ENCODE measurements around the gene EARS2. TPM values are rescaled to one million over a fixed set of nuclear protein-coding genes. Genes with fewer than 3 reads are reported as not detected.

The EARS2 gene
- total and polyA plus RNA-seq, 2 donors (not counting 1 experiment from before 2014, with no cell fraction given) = 27.3 to 40.3 TPM

DNA sequence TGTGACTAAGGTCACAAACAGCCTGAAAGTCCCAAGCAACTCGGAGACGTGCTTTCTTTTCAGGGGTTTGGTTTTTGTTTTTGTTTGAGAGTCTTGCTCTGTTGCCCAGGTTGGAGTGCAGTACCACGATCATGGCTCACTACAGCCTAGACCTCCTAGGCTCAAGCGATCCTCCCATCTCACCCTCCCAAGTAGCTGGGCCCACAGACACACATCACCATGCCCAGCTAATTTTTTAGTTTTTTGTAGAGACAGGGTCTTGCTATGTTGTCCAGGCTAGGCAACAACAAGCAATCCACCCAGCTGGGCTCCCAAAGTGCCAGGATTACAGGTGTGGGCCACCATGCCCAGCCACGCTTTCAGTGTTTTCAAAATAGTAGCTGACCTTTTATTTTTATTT lies 27.1 kb downstream of the EARS2 start:
- H3K4me2 ChIP-seq (ENCODE audit: extremely low read depth, insufficient read depth, low read length) = no peak overlapping the region
- TF ChIP-seq EZH2 (IDR thresholded peaks at IDR 0.05; ENCODE audit: low read length, missing control alignments) = no peak
- TF ChIP-seq, protein P1, sequence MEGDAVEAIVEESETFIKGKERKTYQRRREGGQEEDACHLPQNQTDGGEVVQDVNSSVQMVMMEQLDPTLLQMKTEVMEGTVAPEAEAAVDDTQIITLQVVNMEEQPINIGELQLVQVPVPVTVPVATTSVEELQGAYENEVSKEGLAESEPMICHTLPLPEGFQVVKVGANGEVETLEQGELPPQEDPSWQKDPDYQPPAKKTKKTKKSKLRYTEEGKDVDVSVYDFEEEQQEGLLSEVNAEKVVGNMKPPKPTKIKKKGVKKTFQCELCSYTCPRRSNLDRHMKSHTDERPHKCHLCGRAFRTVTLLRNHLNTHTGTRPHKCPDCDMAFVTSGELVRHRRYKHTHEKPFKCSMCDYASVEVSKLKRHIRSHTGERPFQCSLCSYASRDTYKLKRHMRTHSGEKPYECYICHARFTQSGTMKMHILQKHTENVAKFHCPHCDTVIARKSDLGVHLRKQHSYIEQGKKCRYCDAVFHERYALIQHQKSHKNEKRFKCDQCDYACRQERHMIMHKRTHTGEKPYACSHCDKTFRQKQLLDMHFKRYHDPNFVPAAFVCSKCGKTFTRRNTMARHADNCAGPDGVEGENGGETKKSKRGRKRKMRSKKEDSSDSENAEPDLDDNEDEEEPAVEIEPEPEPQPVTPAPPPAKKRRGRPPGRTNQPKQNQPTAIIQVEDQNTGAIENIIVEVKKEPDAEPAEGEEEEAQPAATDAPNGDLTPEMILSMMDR (conservative IDR thresholded peaks at IDR 0.05 in 1 of 2, IDR thresholded peaks at IDR 0.05 in 1 of 2; ENCODE audit: low read depth in 1 of 2, low read length in 2 of 2) = no peak
- H3K36me3 ChIP-seq (ENCODE audit: control insufficient read depth, insufficient read depth, low read length) = peaks cover 13% of the 10 kb centered on the region
- H3K27ac ChIP-seq (ENCODE audit: insufficient read depth, low read length) = no peak overlapping the region
- no peaks in the 10 kb centered on the region for H3K79me2 ChIP-seq (ENCODE audit: control insufficient read depth, insufficient read depth, low read length)
- H3K9ac ChIP-seq (ENCODE audit: insufficient read depth, low read length) = no peak overlapping the region
- no peaks in the 10 kb centered on the region for H4K20me1 ChIP-seq (ENCODE audit: control insufficient read depth, extremely low read depth, insufficient read depth, low read length)
- no peaks in the 10 kb centered on the region for H3K4me1 ChIP-seq (ENCODE audit: control insufficient read depth, extremely low read depth, insufficient read depth, low read length)
- H3K27me3 ChIP-seq (ENCODE audit: control insufficient read depth, insufficient read depth, low read length) = no peaks in the 10 kb centered on the region
- no peak for DNase-seq (ENCODE audit: low read depth in 2 of 2)
- H2AFZ ChIP-seq (ENCODE audit: low read length) = no peak overlapping the region
- H3K9me3 ChIP-seq (ENCODE audit: control insufficient read depth, insufficient read depth, low read depth, low read length) = no peaks in the 10 kb centered on the region
- H3K4me3 ChIP-seq (replicated peaks in 1 of 4; ENCODE audit: control extremely low read depth in 1 of 4, insufficient read depth in 1 of 4, low read depth in 3 of 4, low read length in 4 of 4) = no peak overlapping the region

GRCh38 chr16:23528644-23529310 lies 28.4 kb downstream of the EARS2 start:
- DNase-seq (ENCODE audit: low read depth in 2 of 2) = no peak
- Histone ChIP-seq H4K20me1 (ENCODE audit: control insufficient read depth, extremely low read depth, insufficient read depth, low read length) (no peaks in the 10 kb centered on the region), H3K4me1 (ENCODE audit: control insufficient read depth, extremely low read depth, insufficient read depth, low read length) (no peaks in the 10 kb centered on the region), H2AFZ (ENCODE audit: low read length) (no peak overlapping the region), H3K4me3 (replicated peaks in 1 of 4; ENCODE audit: control extremely low read depth in 1 of 4, insufficient read depth in 1 of 4, low read depth in 3 of 4, low read length in 4 of 4) (no peak overlapping the region), H3K9me3 (ENCODE audit: control insufficient read depth, insufficient read depth, low read depth, low read length) (no peaks in the 10 kb centered on the region), H3K36me3 (ENCODE audit: control insufficient read depth, insufficient read depth, low read length) (peaks cover 12% of the 10 kb centered on the region), H3K9ac (ENCODE audit: insufficient read depth, low read length) (no peak overlapping the region), H3K79me2 (ENCODE audit: control insufficient read depth, insufficient read depth, low read length) (no peaks in the 10 kb centered on the region), H3K27ac (ENCODE audit: insufficient read depth, low read length) (no peak overlapping the region), H3K27me3 (ENCODE audit: control insufficient read depth, insufficient read depth, low read length) (no peaks in the 10 kb centered on the region), H3K4me2 (ENCODE audit: extremely low read depth, insufficient read depth, low read length) (no peak overlapping the region)
- TF ChIP-seq, protein P1 (conservative IDR thresholded peaks at IDR 0.05 in 1 of 2, IDR thresholded peaks at IDR 0.05 in 1 of 2; ENCODE audit: low read depth in 1 of 2, low read length in 2 of 2) = no peak
- TF ChIP-seq EZH2 (IDR thresholded peaks at IDR 0.05; ENCODE audit: low read length, missing control alignments) = no peak

GRCh38 chr16:23527961-23528643 lies 29.0 kb downstream of the EARS2 start:
- H3K4me3 ChIP-seq (replicated peaks in 1 of 4; ENCODE audit: control extremely low read depth in 1 of 4, insufficient read depth in 1 of 4, low read depth in 3 of 4, low read length in 4 of 4) = no peak overlapping the region
- H3K79me2 ChIP-seq (ENCODE audit: control insufficient read depth, insufficient read depth, low read length) = no peaks in the 10 kb centered on the region
- TF ChIP-seq, protein P1 (conservative IDR thresholded peaks at IDR 0.05 in 1 of 2, IDR thresholded peaks at IDR 0.05 in 1 of 2; ENCODE audit: low read depth in 1 of 2, low read length in 2 of 2) = no peak
- no peak for TF ChIP-seq EZH2 (IDR thresholded peaks at IDR 0.05; ENCODE audit: low read length, missing control alignments)

More at GRCh38 chr16:23527961-23528643, 29.0 kb downstream of the EARS2 start:
- peaks cover 14% of the 10 kb centered on the region for H3K36me3 ChIP-seq (ENCODE audit: control insufficient read depth, insufficient read depth, low read length)
- no peaks in the 10 kb centered on the region for H3K9me3 ChIP-seq (ENCODE audit: control insufficient read depth, insufficient read depth, low read depth, low read length)
- H2AFZ ChIP-seq (ENCODE audit: low read length) = no peak overlapping the region
- H3K4me2 ChIP-seq (ENCODE audit: extremely low read depth, insufficient read depth, low read length) = no peak overlapping the region
- H4K20me1 ChIP-seq (ENCODE audit: control insufficient read depth, extremely low read depth, insufficient read depth, low read length) = no peaks in the 10 kb centered on the region
- no peak overlapping the region for H3K27ac ChIP-seq (ENCODE audit: insufficient read depth, low read length)
- DNase-seq (ENCODE audit: low read depth in 2 of 2) = no peak
- H3K9ac ChIP-seq (ENCODE audit: insufficient read depth, low read length) = no peak overlapping the region
- no peaks in the 10 kb centered on the region for H3K27me3 ChIP-seq (ENCODE audit: control insufficient read depth, insufficient read depth, low read length)
- H3K4me1 ChIP-seq (ENCODE audit: control insufficient read depth, extremely low read depth, insufficient read depth, low read length) = no peaks in the 10 kb centered on the region

All from fibroblast of lung (primary cell).